HG02840 (cell line): ENCODE results near the gene RASA1.
"Not testable (repeated sequence)": the region's sequence is repeated elsewhere in the genome, so short reads cannot be mapped to it uniquely, and the experiment has no call there.

Experiments
- ATAC-seq: cut with Tn5 transposase; IDR thresholded peaks from one replicate; pipeline ENCODE4 v1.9.1; 2021; ENCODE audit warnings: mild to moderate bottlenecking, moderate library complexity, moderate number of reproducible peaks; ENCODE audit not compliant: unreplicated experiment, low FRiP score

RASA1 gene

GRCh38 chr5:87267574-87268125 is at the start of gene RASA1:
TSS of gene RASA1 (plus strand) at chr5:87267883. CDS start at chr5:87268452, 569 bp downstream.
- ATAC-seq: peak; percentile 50

GRCh38 chr5:87229780-87230179 is 37.9 kb upstream of the RASA1 start:
- ATAC-seq: no peak

- peak; percentile 93 for ATAC-seq
These were observed 36.5 kb upstream of the RASA1 start for GRCh38 chr5:87231037-87231808.

GRCh38 chr5:87233143-87233542 is 34.5 kb upstream of the RASA1 start:
- ATAC-seq: no peak

- ATAC-seq: no peak
These were observed 26.1 kb upstream of the RASA1 start for GRCh38 chr5:87241555-87241954.

- no peak for ATAC-seq
These were observed 25.4 kb upstream of the RASA1 start for GRCh38 chr5:87242242-87242641.

GRCh38 chr5:87243161-87243844 is 24.4 kb upstream of the RASA1 start:
- no peak for ATAC-seq

- ATAC-seq: no peak
These were observed 22.2 kb upstream of the RASA1 start for GRCh38 chr5:87245451-87245850.

GRCh38 chr5:87246061-87246460 is 21.6 kb upstream of the RASA1 start:
- no peak for ATAC-seq

GRCh38 chr5:87252283-87252605 is 15.4 kb upstream of the RASA1 start:
- no peak for ATAC-seq

- ATAC-seq: no peak
These were observed 13.6 kb upstream of the RASA1 start for GRCh38 chr5:87254035-87254434.

- no peak for ATAC-seq
These were observed 9.2 kb upstream of the RASA1 start for GRCh38 chr5:87258507-87258906.

GRCh38 chr5:87260604-87261192 is 7.0 kb upstream of the RASA1 start:
- no peak for ATAC-seq

GRCh38 chr5:87263498-87263897 is 4.2 kb upstream of the RASA1 start:
- no peak for ATAC-seq

GRCh38 chr5:87266914-87267573 is 639 bp upstream of the RASA1 start:
- ATAC-seq: peak; percentile 18

- peak; percentile 59 for ATAC-seq
These were observed 665 bp downstream of the RASA1 start for GRCh38 chr5:87268126-87268969.

- ATAC-seq: no peak
These were observed 1.3 kb downstream of the RASA1 start for GRCh38 chr5:87268970-87269377.

- not testable (repeated sequence) for ATAC-seq
These were observed 3.2 kb downstream of the RASA1 start for GRCh38 chr5:87270888-87271287.

GRCh38 chr5:87276655-87277054 is 9.0 kb downstream of the RASA1 start:
- ATAC-seq: no peak

- no peak for ATAC-seq
These were observed 9.7 kb downstream of the RASA1 start for GRCh38 chr5:87277279-87277835.
